HL-60 (cell line): Measurements from ENCODE around the gene REEP3.
"Not testable (repeated sequence)": the region's sequence is repeated elsewhere in the genome, so short reads cannot be mapped to it uniquely, and the experiment has no call there.

Experiments
- DNase-seq, 2 experiments: peaks; one replicate each; pipeline ENCODE4 v3.0.0-alpha.2; 2010 to 2020; ENCODE audit warnings: low read depth in 1 of 2, low spot score in 1 of 2
- H3K27ac ChIP-seq: fragments of 250-450 bp; sonication (Bioruptor Pico); replicated peaks from 2 replicates; pipeline ENCODE4 v1.5.1; 2020; ENCODE audit warnings: mild to moderate bottlenecking, moderate library complexity
- H3K27me3 ChIP-seq: fragments of 250-450 bp; sonication (Bioruptor Pico); 2 replicates; pipeline ENCODE4 v1.5.1; 2021; ENCODE audit warnings: mild to moderate bottlenecking, moderate library complexity; ENCODE audit not compliant: insufficient read depth, poor library complexity, severe bottlenecking
- H3K4me3 ChIP-seq: replicated peaks from 2 replicates; pipeline ENCODE4 v1.5.1; 2011; ENCODE audit warnings: mild to moderate bottlenecking, control low read depth, low read length; ENCODE audit not compliant: insufficient read depth
- CTCF ChIP-seq: IDR thresholded peaks from one replicate; pipeline ENCODE4 v1.5.1; 2011; ENCODE audit warnings: low read length, control low read depth, inconsistent platforms; ENCODE audit not compliant: insufficient read depth
- GABPA ChIP-seq: IDR thresholded peaks from 2 replicates; pipeline ENCODE4 v1.6.1; 2012; ENCODE audit warnings: low read depth
- POLR2AphosphoS5 ChIP-seq: IDR thresholded peaks from 2 replicates; pipeline ENCODE4 v1.6.1; 2012; ENCODE audit warnings: low read depth
- REST ChIP-seq: IDR thresholded peaks from 2 replicates; pipeline ENCODE4 v1.6.1; 2012; ENCODE audit warnings: low read depth; ENCODE audit not compliant: insufficient replicate concordance
- SPI1 ChIP-seq: IDR thresholded peaks from 2 replicates; pipeline ENCODE4 v1.6.1; 2012; ENCODE audit warnings: low read depth, mild to moderate bottlenecking, borderline replicate concordance

The REEP3 gene

GRCh38 chr10:63494951-63495350 lies 26.2 kb upstream of the REEP3 start:
- no peak overlapping the region for H3K27ac ChIP-seq
- DNase-seq: no peak
- no peak overlapping the region for H3K4me3 ChIP-seq
- TF ChIP-seq CTCF (no peak), SPI1 (no peak), GABPA (no peak), REST (no peak), POLR2AphosphoS5 (no peak)
- no peaks in the 10 kb centered on the region for H3K27me3 ChIP-seq

- DNase-seq: no peak
- Histone ChIP-seq H3K27me3 (no peaks in the 10 kb centered on the region), H3K27ac (peak overlapping the region; percentile 20; the same call in 1 of the 2 replicates), H3K4me3 (no peak overlapping the region)
- TF ChIP-seq SPI1 (no peak), GABPA (no peak), POLR2AphosphoS5 (no peak), REST (no peak), CTCF (no peak)
These were observed 24.6 kb upstream of the REEP3 start for GRCh38 chr10:63496561-63496960.

GRCh38 chr10:63497321-63497720 lies 23.9 kb upstream of the REEP3 start:
- Histone ChIP-seq H3K27me3 (no peaks in the 10 kb centered on the region), H3K4me3 (no peak overlapping the region), H3K27ac (peak overlapping the region; percentile 27)
- peak; percentile 90; the same call in 1 of the 2 replicates for TF ChIP-seq SPI1
- no peak for TF ChIP-seq POLR2AphosphoS5
- peak in 1 of 2 experiments; percentile 39 for DNase-seq

GRCh38 chr10:63498665-63499064 lies 22.5 kb upstream of the REEP3 start:
- Histone ChIP-seq H3K4me3 (no peak overlapping the region), H3K27ac (no peak overlapping the region), H3K27me3 (no peaks in the 10 kb centered on the region)
- TF ChIP-seq GABPA: no peak
- TF ChIP-seq POLR2AphosphoS5: no peak
- no peak for TF ChIP-seq SPI1
- TF ChIP-seq REST: no peak
- no peak for TF ChIP-seq CTCF
- no peak for DNase-seq

- not testable (repeated sequence) for H3K27ac ChIP-seq, H3K4me3 ChIP-seq, DNase-seq, H3K27me3 ChIP-seq
These were observed 20.6 kb upstream of the REEP3 start for GRCh38 chr10:63500551-63500950.
